Liver (tissue), 9 donors: Measurements from ENCODE around the gene GLI3. TPM values are rescaled to one million over a fixed set of nuclear protein-coding genes. Genes with fewer than 3 reads are reported as not detected.

Experiments used
- DNase-seq: peaks from one replicate; pipeline ENCODE4 v3.0.0-alpha.2; 2017; ENCODE audit warnings: low spot score
- H3K27ac ChIP-seq, 2 donors: one replicate each; pipeline ENCODE4 v1.7.0; 2013; ENCODE audit warnings: inconsistent platforms in 2 of 2, low read length in 2 of 2, control low read depth in 1 of 2, low read depth in 1 of 2, mild to moderate bottlenecking in 1 of 2
- H3K27me3 ChIP-seq, 4 donors: one replicate each; pipeline versions ENCODE4 v1.6.1 to v1.7.0; 2013; ENCODE audit warnings: low read length in 3 of 4, inconsistent platforms in 1 of 4, mild to moderate bottlenecking in 1 of 4, moderate library complexity in 1 of 4; ENCODE audit not compliant: control insufficient read depth in 4 of 4, insufficient read depth in 4 of 4
- H3K36me3 ChIP-seq, 4 donors: one replicate each; pipeline versions ENCODE4 v1.6.1 to v1.7.0; 2013; ENCODE audit warnings: low read length in 3 of 4, mild to moderate bottlenecking in 3 of 4, low read depth in 1 of 4, moderate library complexity in 1 of 4; ENCODE audit not compliant: control insufficient read depth in 4 of 4, insufficient read depth in 3 of 4
- H3K4me1 ChIP-seq, 4 donors: one replicate each; pipeline versions ENCODE4 v1.6.1 to v1.7.0; 2013; ENCODE audit warnings: low read length in 3 of 4, mild to moderate bottlenecking in 3 of 4, moderate library complexity in 1 of 4; ENCODE audit not compliant: control insufficient read depth in 4 of 4, insufficient read depth in 4 of 4
- H3K4me3 ChIP-seq, 3 donors: one replicate each; pipeline versions ENCODE4 v1.6.1 to v1.7.0; 2013; ENCODE audit warnings: low read length in 3 of 3, control low read depth in 1 of 3, low read depth in 1 of 3, mild to moderate bottlenecking in 1 of 3
- H3K9ac ChIP-seq, 2 donors: one replicate each; pipeline ENCODE4 v1.7.0; 2013; ENCODE audit warnings: low read length in 2 of 2, mild to moderate bottlenecking in 2 of 2, moderate library complexity in 2 of 2, control low read depth in 1 of 2, low read depth in 1 of 2
- H3K9me3 ChIP-seq, 4 donors: one replicate each; pipeline versions ENCODE4 v1.6.1 to v1.7.0; 2013; ENCODE audit warnings: low read length in 3 of 4; ENCODE audit not compliant: control insufficient read depth in 4 of 4
- CTCF ChIP-seq: fragments of 150-350 bp; IDR thresholded peaks from 2 replicates; pipeline ENCODE4 v1.5.1; 2017; ENCODE audit warnings: improper control_type of control experiment, low read depth, low read length; ENCODE audit not compliant: missing input control
- EGR1 ChIP-seq, 2 donors: IDR thresholded peaks; 2 replicates each; pipeline ENCODE4 v1.6.1; 2016 to 2018; ENCODE audit warnings: antibody characterized with exemption in 2 of 2, low read depth in 2 of 2
- FOXA1 ChIP-seq: IDR thresholded peaks from 2 replicates; pipeline ENCODE4 v1.6.1; 2016; ENCODE audit warnings: antibody characterized with exemption
- FOXA2 ChIP-seq: IDR thresholded peaks from 2 replicates; pipeline ENCODE4 v1.6.1; 2016; ENCODE audit warnings: antibody characterized with exemption
- GABPA ChIP-seq, 2 donors: IDR thresholded peaks in 1 of 2; conservative IDR thresholded peaks in 1 of 2; 2 replicates each; pipeline ENCODE4 v1.6.1; 2016; ENCODE audit warnings: antibody characterized with exemption in 2 of 2, mild to moderate bottlenecking in 1 of 2, moderate library complexity in 1 of 2
- HNF4A ChIP-seq, 2 donors: conservative IDR thresholded peaks; 2 replicates each; pipeline ENCODE4 v1.6.1; 2016; ENCODE audit warnings: antibody characterized with exemption in 2 of 2, mild to moderate bottlenecking in 2 of 2
- HNF4G ChIP-seq: IDR thresholded peaks from 2 replicates; pipeline ENCODE4 v1.6.1; 2016; ENCODE audit warnings: antibody characterized with exemption
- JUND ChIP-seq, 2 donors: IDR thresholded peaks; 2 replicates each; pipeline ENCODE4 v1.6.1; 2016; ENCODE audit warnings: antibody characterized with exemption in 2 of 2
- NR2F2 ChIP-seq: IDR thresholded peaks from 2 replicates; pipeline ENCODE4 v1.6.1; 2016; ENCODE audit warnings: antibody characterized with exemption
- RAD21 ChIP-seq, 2 donors: IDR thresholded peaks; 2 replicates each; pipeline ENCODE4 v1.6.1; 2016; ENCODE audit warnings: antibody characterized with exemption in 2 of 2, mild to moderate bottlenecking in 2 of 2
- REST ChIP-seq: IDR thresholded peaks from 2 replicates; pipeline ENCODE4 v1.6.1; 2016; ENCODE audit warnings: antibody characterized with exemption, mild to moderate bottlenecking
- RXRA ChIP-seq, 2 donors: IDR thresholded peaks; 2 replicates each; pipeline ENCODE4 v1.6.1; 2017 to 2018; ENCODE audit warnings: antibody characterized with exemption in 2 of 2, mild to moderate bottlenecking in 1 of 2
- SP1 ChIP-seq: IDR thresholded peaks from 2 replicates; pipeline ENCODE4 v1.6.1; 2018; ENCODE audit warnings: antibody characterized with exemption, mild to moderate bottlenecking
- TAF1 ChIP-seq: conservative IDR thresholded peaks from 2 replicates; pipeline ENCODE4 v1.6.1; 2016; ENCODE audit warnings: antibody characterized with exemption, mild to moderate bottlenecking
- YY1 ChIP-seq: IDR thresholded peaks from 2 replicates; pipeline ENCODE4 v1.6.1; 2016; ENCODE audit warnings: antibody characterized with exemption, mild to moderate bottlenecking
- ZBTB33 ChIP-seq: IDR thresholded peaks from 2 replicates; pipeline ENCODE4 v1.6.1; 2016; ENCODE audit warnings: antibody characterized with exemption
- WGBS: extraction: QIAGEN DNeasy Blood & Tissue Kit; methylation state at CpG from one replicate; pipeline ENCODE4 v1.1.7; 2013; 5-methylcytosine and 5-hydroxymethylcytosine counted together
- polyA plus RNA-seq, 2 donors: library from polyadenylated mRNA; stranded (reverse) in 1 of 2; unstranded in 1 of 2; fragments of 200-250 nt in 1 of 2; fragments of >200 nt in 1 of 2; fragmentation: Nextera tagmentation in 1 of 2; extraction: Ambion mirVana in 1 of 2; gene quantifications; one replicate each; pipeline versions ENCODE4 v1.2.1 to v1.2.3, GENCODE V29; 2013 to 2015
- total RNA-seq, 2 donors: library from RNA; depleted of rRNA; stranded (reverse); fragments of >200 nt; gene quantifications; one replicate each; pipeline ENCODE4 v1.2.3, GENCODE V29; 2014
- TF ChIP-seq, protein P1 (sequence below): IDR thresholded peaks from 2 replicates; pipeline ENCODE4 v1.6.1; 2016; ENCODE audit warnings: antibody characterized with exemption
- TF ChIP-seq, protein P2 (sequence below): IDR thresholded peaks from 2 replicates; pipeline ENCODE4 v1.6.1; 2016; ENCODE audit warnings: antibody characterized with exemption
- donor health status: healthy.
- donor health status: healthy.
- donor health status: healthy.
- donor health status: healthy.
- donor health status: healthy.

GLI3 gene
- total and polyA plus RNA-seq, 4 donors = 0.09 to 0.42 (median 0.26) TPM

GRCh38 chr7:42227021-42227420, 10.0 kb downstream of the GLI3 start:
- no peak for TF ChIP-seq RAD21 (IDR thresholded peaks at IDR 0.05)
- no peak for TF ChIP-seq CTCF
- no peak for TF ChIP-seq FOXA1
- TF ChIP-seq YY1 = no peak
- no peak for TF ChIP-seq REST
- no peak for TF ChIP-seq GABPA (IDR thresholded peaks at IDR 0.05 in 1 of 2, conservative IDR thresholded peaks at IDR 0.05 in 1 of 2)
- TF ChIP-seq EGR1 (IDR thresholded peaks at IDR 0.05; ENCODE audit: low read depth in 2 of 2) = no peak
- TF ChIP-seq RXRA (IDR thresholded peaks at IDR 0.05) = no peak
- no peak for TF ChIP-seq HNF4G
- no peak for TF ChIP-seq FOXA2
- TF ChIP-seq SP1 = no peak
- TF ChIP-seq ZBTB33 = no peak
- no peak for TF ChIP-seq NR2F2
- TF ChIP-seq, protein P1, sequence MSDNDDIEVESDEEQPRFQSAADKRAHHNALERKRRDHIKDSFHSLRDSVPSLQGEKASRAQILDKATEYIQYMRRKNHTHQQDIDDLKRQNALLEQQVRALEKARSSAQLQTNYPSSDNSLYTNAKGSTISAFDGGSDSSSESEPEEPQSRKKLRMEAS = no peak
- no peak for TF ChIP-seq TAF1
- no peak for TF ChIP-seq JUND (IDR thresholded peaks at IDR 0.05)
- TF ChIP-seq HNF4A (conservative IDR thresholded peaks at IDR 0.05) = no peak
- peaks cover 0 to 9% (median 6%) of the 10 kb centered on the region in 4 donors for H3K4me1 ChIP-seq
- no peak overlapping the region for H3K4me3 ChIP-seq

DNA sequence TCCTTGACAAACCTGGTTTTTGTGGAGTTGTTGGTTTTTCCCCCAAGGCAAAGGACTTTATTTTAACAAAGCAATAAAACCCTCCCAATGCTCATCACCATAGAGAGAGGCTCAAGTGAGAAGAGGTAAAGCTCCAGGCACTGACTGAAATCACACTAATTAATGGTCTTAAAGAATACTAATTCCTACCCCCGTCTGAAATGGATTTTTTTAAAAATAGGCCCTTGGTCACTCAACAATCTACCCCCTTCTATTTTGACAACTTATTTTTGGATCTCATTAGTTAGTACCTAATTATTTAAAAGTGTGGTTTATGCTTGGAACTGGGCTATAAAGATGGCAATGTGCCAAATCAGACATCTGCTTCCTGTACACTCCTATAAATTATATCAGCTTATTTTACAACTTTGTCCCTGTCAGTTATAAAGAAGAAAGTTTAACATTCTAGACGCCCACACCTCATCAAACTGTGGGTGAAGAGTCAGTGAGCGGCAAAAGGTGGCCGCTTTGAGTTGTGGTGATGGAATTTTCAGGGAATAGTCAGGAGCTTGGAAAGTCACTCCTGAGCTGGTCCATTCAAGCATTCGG, 10.6 kb downstream of the GLI3 start:
- H3K36me3 ChIP-seq = no peaks in the 10 kb centered on the region
- no peak overlapping the region for H3K4me3 ChIP-seq
- H3K9ac ChIP-seq = no peak overlapping the region
- no peaks in the 10 kb centered on the region for H3K9me3 ChIP-seq
- WGBS = 52% methylated on average over 5 of the region's 5 CpGs
- peaks cover 0 to 9% (median 6%) of the 10 kb centered on the region in 4 donors for H3K4me1 ChIP-seq
- no peak overlapping the region for H3K27ac ChIP-seq
- peaks cover 0 to 20% (median 2%) of the 10 kb centered on the region in 4 donors for H3K27me3 ChIP-seq
- DNase-seq = no peak
- TF ChIP-seq HNF4G (no peak), TAF1 (no peak), EGR1 (IDR thresholded peaks at IDR 0.05; ENCODE audit: low read depth in 2 of 2) (no peak), RXRA (IDR thresholded peaks at IDR 0.05) (no peak), JUND (IDR thresholded peaks at IDR 0.05) (no peak), FOXA1 (no peak), NR2F2 (no peak), YY1 (no peak), CTCF (no peak), HNF4A (conservative IDR thresholded peaks at IDR 0.05) (no peak), GABPA (IDR thresholded peaks at IDR 0.05 in 1 of 2, conservative IDR thresholded peaks at IDR 0.05 in 1 of 2) (no peak), FOXA2 (no peak), SP1 (no peak)
- TF ChIP-seq, protein P2, sequence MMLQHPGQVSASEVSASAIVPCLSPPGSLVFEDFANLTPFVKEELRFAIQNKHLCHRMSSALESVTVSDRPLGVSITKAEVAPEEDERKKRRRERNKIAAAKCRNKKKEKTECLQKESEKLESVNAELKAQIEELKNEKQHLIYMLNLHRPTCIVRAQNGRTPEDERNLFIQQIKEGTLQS = no peak

More at GRCh38 chr7:42227021-42227420, 10.0 kb downstream of the GLI3 start:
- Histone ChIP-seq H3K9me3 (no peaks in the 10 kb centered on the region), H3K27ac (no peak overlapping the region), H3K36me3 (no peaks in the 10 kb centered on the region), H3K27me3 (peaks cover 0 to 21% (median 2%) of the 10 kb centered on the region in 4 donors), H3K9ac (no peak overlapping the region)
- DNase-seq = no peak
- WGBS = 41% methylated on average over 5 of the region's 5 CpGs
